Astrocyte (in vitro differentiated cells and primary cell): Measurements from ENCODE around the gene AP1B1.

Source experiments
- CTCF ChIP-seq: IDR thresholded peaks from 2 replicates; pipeline ENCODE4 v1.5.1; 2011; ENCODE audit warnings: low read depth, mild to moderate bottlenecking, inconsistent platforms, low read length, moderate library complexity; ENCODE audit not compliant: insufficient read depth
- EZH2 ChIP-seq: IDR thresholded peaks from 2 replicates; pipeline ENCODE4 v1.6.1; 2012; ENCODE audit warnings: mild to moderate bottlenecking, low read length, inconsistent platforms; ENCODE audit not compliant: insufficient read depth

GRCh38 chr22:29326481-29326880 lies 61.9 kb downstream of the AP1B1 start:
- TF ChIP-seq CTCF (no peak), EZH2 (no peak)
